T-helper 2 cell treated with Interferon-gamma antibody and Interleukin-4, amounts not matched to agents 5 μg/mL and 100 μg/mL, for 36 hours (primary cell): Measurements from ENCODE around the gene ANKRD55.
"Not testable (repeated sequence)": the region's sequence is repeated elsewhere in the genome, so short reads cannot be mapped to it uniquely, and the experiment has no call there.

Experiments
- DNase-seq: peaks from one replicate; pipeline ENCODE4 v3.0.0; 2021; ENCODE audit warnings: low spot score
- H3K27ac Mint-ChIP-seq: one replicate; pipeline ENCODE4 v1.8.0; 2021; ENCODE audit warnings: mild to moderate bottlenecking, mixed read lengths
- H3K27me3 Mint-ChIP-seq: one replicate; pipeline ENCODE4 v1.8.0; 2021; ENCODE audit warnings: low read depth, mixed read lengths
- H3K36me3 Mint-ChIP-seq: one replicate; pipeline ENCODE4 v1.8.0; 2021; ENCODE audit warnings: low read depth, mixed read lengths
- H3K4me1 Mint-ChIP-seq: one replicate; pipeline ENCODE4 v1.8.0; 2021; ENCODE audit warnings: low read depth, mixed read lengths
- H3K4me3 Mint-ChIP-seq: one replicate; pipeline ENCODE4 v1.8.0; 2022; ENCODE audit warnings: mild to moderate bottlenecking, moderate library complexity, mixed read lengths
- H3K9me3 Mint-ChIP-seq: one replicate; pipeline ENCODE4 v1.8.0; 2021; ENCODE audit warnings: mixed read lengths

ANKRD55 gene

DNA sequence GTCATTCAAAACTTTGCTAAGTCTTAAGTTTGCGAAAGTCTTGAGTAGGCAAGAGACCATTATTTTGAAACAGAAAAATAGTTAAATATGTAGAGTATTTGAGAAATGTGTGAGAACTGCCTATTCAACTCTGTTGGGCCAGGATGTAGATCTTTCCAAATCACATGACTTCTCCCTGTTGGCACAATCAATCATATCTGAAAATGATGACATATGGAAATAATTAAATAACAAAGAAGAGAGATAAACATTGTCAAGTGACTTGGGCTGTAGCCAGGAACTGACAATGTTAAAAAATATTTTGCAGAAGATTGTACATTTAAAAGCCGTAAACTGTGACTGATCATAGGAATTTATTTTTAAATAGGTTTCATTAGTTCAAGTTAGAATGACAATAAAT lies 133.8 kb downstream of the ANKRD55 start:
- Mint-ChIP-seq H3K4me3 (peak overlapping the region; percentile 14), H3K27me3 (no peaks in the 10 kb centered on the region), H3K36me3 (peaks cover 34% of the 10 kb centered on the region), H3K4me1 (peaks cover 57% of the 10 kb centered on the region), H3K9me3 (peaks cover 3% of the 10 kb centered on the region), H3K27ac (peak overlapping the region; percentile 43)
- DNase-seq: no peak

DNA sequence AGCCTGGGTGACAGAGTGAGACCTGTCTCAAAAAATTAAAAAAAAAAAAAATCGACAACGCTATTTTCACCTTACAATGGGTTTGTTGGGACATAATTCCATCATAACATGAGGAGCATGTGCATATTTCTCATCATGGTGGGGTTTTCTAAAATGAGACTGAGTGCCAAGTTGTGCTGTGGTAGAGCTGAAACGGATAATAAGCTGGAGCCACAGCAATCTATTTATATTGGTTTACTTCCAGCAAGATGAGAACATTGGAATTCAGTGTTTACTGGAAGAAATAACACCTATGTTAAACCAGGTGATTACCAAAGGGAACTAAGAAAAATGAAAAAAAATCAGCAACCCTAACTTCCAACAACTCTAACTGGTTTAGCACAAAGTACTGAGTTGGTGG lies 136.1 kb downstream of the ANKRD55 start:
- Mint-ChIP-seq H3K4me1 (peaks cover 52% of the 10 kb centered on the region), H3K36me3 (peaks cover 33% of the 10 kb centered on the region)

DNA sequence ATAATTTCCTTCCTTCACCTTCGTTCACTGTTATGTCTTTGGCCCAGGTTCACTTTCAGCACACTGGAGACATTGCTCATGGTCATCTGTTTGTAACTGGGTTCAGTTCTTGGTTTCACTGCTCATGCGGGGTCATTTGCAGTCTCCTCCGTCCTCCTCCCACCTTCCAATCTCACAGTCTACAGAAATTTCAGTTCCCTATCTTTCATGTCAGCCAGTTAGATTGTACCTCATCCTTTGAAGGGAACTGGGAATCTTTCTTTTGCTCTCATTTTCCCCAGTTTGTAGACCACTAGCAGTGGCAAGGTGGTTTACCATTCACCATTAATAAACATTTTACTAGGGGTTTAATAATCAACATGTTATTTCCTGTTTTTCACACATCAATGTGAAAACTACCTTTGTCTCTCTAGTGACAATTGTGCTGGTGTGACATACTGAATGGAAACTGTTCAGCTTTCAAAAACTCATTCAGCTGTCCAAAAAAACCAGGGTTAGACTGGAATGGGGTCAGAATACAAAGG lies 137.5 kb downstream of the ANKRD55 start:
- Mint-ChIP-seq H3K9me3 (peaks cover 3% of the 10 kb centered on the region), H3K4me3 (no peak overlapping the region), H3K36me3 (peaks cover 27% of the 10 kb centered on the region), H3K27ac (peak overlapping the region; percentile 16), H3K27me3 (no peaks in the 10 kb centered on the region), H3K4me1 (peaks cover 56% of the 10 kb centered on the region)
- DNase-seq: no peak

More for the DNA sequence above, 136.1 kb downstream of the ANKRD55 start:
- H3K27ac Mint-ChIP-seq: no peak overlapping the region
- H3K4me3 Mint-ChIP-seq: no peak overlapping the region
- H3K27me3 Mint-ChIP-seq: no peaks in the 10 kb centered on the region
- DNase-seq: no peak
- peaks cover 3% of the 10 kb centered on the region for H3K9me3 Mint-ChIP-seq

DNA sequence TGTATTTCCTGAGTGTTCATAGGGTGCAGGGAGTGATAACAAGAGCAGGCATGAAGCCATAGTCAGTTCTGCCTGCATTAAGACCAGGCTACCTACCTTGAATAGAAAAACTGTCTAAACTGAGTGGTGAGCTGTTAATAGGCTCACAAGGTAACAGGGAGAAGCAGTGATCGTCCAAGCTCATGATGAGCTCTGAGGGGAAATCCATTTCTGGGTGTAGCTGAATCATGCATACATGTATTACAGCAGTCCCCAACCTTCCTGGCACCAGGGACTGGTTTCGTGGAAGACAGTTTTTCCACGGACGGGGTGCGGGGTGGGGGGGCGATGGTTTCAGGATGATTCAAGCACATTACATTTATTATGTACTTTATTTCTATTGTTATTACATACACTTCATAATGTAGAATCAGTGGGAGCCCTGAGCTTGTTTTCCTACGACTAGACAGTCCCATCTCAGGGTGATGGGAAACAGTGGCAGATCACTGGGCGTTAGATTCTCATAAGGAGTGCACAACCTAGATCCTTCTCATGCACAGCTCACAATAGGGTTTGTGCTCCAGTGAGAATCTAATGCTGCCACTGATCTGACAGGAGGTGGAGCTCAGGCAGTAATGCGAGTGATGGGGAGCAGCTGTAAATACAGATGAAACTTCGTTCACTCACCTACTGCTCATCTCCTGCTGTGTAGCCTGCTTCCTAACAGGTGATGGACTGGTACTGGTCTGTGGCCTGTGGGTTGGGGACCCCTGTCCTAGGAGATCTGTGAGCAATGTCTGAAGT lies 138.4 kb downstream of the ANKRD55 start:
- peak; percentile 52 for DNase-seq
- Mint-ChIP-seq H3K9me3 (peaks cover 3% of the 10 kb centered on the region), H3K27me3 (no peaks in the 10 kb centered on the region), H3K4me1 (peaks cover 56% of the 10 kb centered on the region), H3K4me3 (no peak overlapping the region), H3K36me3 (peaks cover 22% of the 10 kb centered on the region), H3K27ac (no peak overlapping the region)

DNA sequence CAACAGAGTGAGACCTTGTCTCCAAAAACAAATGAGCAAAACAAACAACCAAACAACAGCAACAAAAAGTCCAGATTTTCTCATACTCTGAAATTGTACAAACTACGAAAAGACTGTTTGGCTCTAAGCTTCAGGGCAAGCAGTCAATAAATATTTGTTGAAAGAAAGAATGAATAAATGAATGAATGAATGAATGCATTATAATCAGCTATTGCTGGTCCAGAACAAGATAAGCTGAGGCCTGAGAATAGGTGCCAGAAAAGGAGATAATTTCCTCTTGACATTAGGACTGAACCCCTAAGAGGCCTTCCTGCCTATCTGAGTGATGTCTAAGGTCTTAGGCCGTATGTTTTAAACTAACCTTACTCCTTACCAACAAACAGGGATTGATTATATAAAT lies 139.2 kb downstream of the ANKRD55 start:
- H3K27me3 Mint-ChIP-seq: no peaks in the 10 kb centered on the region
- H3K9me3 Mint-ChIP-seq: peaks cover 3% of the 10 kb centered on the region
- H3K4me1 Mint-ChIP-seq: peaks cover 58% of the 10 kb centered on the region
- no peak overlapping the region for H3K4me3 Mint-ChIP-seq
- H3K27ac Mint-ChIP-seq: no peak overlapping the region
- DNase-seq: no peak
- peaks cover 18% of the 10 kb centered on the region for H3K36me3 Mint-ChIP-seq

DNA sequence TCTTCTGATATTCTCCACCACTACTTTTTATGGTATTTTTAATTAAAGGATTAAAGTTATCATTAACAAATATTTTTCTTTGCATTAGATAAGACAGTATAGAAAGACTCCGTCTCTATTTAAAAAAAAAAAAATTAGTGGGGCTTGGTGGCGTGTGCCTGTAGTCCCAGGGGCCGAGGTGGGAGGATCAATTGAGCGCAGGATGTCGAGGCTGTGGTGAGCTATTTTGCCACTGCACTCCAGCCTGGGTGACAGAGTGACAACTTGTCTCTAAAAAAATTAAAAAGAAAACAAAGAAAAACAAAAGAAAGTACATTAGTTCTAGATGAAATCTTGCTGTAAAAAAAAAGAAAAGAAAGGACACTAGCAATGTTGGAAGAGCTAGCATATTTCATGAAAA lies 141.0 kb downstream of the ANKRD55 start:
- Mint-ChIP-seq H3K4me1 (peaks cover 52% of the 10 kb centered on the region), H3K27ac (no peak overlapping the region), H3K9me3 (peaks cover 3% of the 10 kb centered on the region), H3K4me3 (no peak overlapping the region), H3K27me3 (no peaks in the 10 kb centered on the region), H3K36me3 (peaks cover 4% of the 10 kb centered on the region)
- no peak for DNase-seq

DNA sequence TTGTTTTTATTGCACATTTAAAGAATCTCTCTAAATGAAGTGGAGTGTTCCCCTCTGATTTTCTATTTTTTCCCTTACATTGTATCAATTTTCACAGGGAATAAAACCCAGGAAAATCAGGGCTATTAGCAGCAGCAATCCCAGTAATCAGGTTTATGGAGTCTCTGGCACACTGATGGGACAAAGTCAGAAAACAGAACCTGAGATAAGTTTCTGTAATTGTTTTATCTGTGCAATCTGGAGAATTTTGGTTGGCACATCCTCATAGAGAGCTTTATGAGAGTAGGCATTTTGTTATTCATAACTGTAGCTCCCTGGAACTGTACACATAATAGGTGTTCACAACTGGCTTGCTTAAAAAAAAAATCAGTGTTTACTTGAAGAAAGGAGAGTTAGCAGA lies 141.5 kb downstream of the ANKRD55 start:
- H3K9me3 Mint-ChIP-seq: peaks cover 3% of the 10 kb centered on the region

DNA sequence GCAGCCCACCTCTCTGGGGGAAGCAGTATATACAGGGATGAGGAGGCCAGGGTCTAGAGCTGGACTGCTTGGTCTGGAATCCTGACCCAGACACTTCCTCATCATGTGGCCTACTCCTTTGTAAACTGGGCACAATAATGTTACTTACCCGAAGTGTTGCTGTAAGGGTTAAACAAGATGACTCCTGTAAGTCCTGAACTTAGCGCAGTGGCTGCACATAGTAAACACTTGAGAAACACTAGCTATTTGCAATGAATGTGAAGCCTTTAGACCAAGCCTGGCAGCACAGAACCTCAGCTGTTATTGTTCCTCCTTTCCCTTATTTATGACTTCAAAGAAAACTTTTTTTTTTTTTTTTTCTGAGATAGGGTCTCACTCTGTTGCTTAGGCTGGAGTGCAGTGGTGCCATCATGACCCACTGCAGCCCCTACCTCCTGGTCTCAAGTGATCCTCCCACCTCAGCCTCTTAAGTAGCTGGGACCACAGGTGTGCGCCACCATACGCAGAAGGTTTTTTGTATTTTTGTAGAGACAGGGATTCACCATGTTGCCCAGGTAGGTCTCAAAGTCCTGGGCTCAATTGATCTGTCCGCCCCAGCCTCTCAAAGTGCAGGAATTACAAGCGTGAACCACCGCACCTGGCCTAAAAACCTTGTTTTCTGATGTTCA lies 142.2 kb downstream of the ANKRD55 start:
- Mint-ChIP-seq H3K27me3 (no peaks in the 10 kb centered on the region), H3K4me1 (peaks cover 54% of the 10 kb centered on the region), H3K9me3 (no peaks in the 10 kb centered on the region), H3K36me3 (peaks cover 4% of the 10 kb centered on the region), H3K4me3 (no peak overlapping the region), H3K27ac (no peak overlapping the region)
- no peak for DNase-seq

More for the DNA sequence above, 141.5 kb downstream of the ANKRD55 start:
- Mint-ChIP-seq H3K27me3 (no peaks in the 10 kb centered on the region), H3K4me3 (peak overlapping the region; percentile 2), H3K4me1 (peaks cover 52% of the 10 kb centered on the region), H3K27ac (peak overlapping the region; percentile 7), H3K36me3 (peaks cover 4% of the 10 kb centered on the region)
- DNase-seq: no peak

DNA sequence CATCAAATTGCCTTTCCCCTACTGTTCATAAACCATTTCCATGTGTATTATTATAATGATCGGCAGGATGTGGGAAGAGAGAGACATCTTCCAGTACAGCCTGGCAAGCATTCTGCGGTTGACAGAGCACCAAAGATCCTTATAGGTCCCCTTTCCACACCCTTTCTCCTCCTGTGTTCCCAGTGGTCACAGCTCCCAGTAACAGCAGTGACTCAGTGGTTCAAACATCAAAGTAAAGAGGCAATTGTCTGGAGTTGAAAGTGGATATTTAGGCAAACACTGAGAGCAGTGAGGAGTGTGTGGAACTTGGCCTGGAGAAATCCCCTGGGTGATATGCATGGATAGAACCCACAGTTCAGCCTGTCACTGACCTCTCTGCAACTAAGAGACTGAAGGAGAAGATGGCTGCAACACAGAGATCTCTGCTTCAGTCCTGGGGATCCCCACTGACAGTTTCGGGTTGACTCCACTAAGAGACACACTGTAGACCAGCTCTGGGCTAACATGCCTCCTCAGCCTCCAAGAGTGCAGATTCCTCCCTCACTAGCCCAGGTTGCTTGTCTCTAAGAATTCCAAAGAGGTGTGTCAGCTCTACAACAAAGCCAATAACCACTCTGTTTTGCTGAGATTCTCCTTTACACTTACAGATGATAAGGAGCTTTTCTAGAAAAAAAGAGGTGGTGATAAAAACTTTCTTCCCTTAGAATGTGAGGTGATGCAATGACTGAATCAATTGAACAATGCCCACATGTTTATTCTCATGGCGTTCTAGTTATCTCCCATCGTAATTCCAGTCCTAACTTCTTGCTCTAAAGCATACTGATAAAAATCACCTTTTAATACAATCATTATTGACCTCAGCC lies 143.9 kb downstream of the ANKRD55 start:
- Mint-ChIP-seq H3K27ac (peak overlapping the region; percentile 1), H3K27me3 (no peaks in the 10 kb centered on the region), H3K4me3 (no peak overlapping the region), H3K4me1 (peaks cover 49% of the 10 kb centered on the region), H3K36me3 (peaks cover 4% of the 10 kb centered on the region), H3K9me3 (no peaks in the 10 kb centered on the region)
- DNase-seq: peak; percentile 41

DNA sequence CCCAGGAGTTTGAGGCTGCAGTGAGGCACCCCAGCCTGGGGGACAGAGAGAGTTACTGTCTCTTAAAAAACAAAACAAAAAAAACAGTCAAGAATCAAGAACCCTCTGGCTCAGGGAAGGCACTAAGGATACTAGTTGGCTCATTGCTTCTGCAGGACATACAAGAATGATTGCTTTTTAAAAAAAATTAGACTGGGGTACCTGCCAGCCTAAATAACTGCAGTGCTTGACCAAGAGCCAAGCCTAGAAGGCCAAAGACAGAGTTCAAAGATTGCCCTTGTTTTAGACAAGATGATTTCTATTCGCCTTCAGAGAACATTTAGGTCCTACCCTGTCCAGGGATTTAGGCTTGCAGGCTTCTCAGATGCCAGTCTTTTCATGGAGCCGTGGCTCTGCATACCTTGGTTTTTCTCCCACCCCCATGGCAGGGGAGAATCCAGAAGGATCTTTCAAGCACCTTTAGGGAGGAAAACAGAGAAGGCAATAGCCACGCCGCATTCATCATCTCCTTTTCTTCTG lies 144.6 kb downstream of the ANKRD55 start:
- no peaks in the 10 kb centered on the region for H3K9me3 Mint-ChIP-seq
- no peaks in the 10 kb centered on the region for H3K27me3 Mint-ChIP-seq
- no peak for DNase-seq
- peaks cover 51% of the 10 kb centered on the region for H3K4me1 Mint-ChIP-seq
- H3K4me3 Mint-ChIP-seq: no peak overlapping the region
- peak overlapping the region; percentile 1 for H3K27ac Mint-ChIP-seq
- H3K36me3 Mint-ChIP-seq: peaks cover 6% of the 10 kb centered on the region

DNA sequence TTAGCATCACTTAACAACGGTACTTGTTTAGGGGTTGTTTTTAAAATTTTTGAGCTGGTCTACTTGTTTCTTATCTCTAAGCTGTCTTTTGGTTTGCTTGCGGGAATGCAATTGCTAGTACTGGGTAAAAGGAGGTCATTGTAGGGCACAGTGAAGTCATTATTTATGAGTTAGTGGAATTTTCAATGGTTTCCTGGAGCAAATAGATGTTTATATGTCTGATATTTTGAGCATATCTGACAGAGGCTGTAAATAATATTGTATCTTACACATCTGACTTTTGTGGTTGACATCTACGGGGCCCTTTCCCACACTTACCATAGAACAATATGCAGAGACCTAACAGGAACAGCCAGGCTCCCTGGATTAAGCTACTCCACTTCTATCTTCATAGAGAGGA lies 147.9 kb downstream of the ANKRD55 start:
- Mint-ChIP-seq H3K9me3 (no peaks in the 10 kb centered on the region), H3K4me3 (no peak overlapping the region)

DNA sequence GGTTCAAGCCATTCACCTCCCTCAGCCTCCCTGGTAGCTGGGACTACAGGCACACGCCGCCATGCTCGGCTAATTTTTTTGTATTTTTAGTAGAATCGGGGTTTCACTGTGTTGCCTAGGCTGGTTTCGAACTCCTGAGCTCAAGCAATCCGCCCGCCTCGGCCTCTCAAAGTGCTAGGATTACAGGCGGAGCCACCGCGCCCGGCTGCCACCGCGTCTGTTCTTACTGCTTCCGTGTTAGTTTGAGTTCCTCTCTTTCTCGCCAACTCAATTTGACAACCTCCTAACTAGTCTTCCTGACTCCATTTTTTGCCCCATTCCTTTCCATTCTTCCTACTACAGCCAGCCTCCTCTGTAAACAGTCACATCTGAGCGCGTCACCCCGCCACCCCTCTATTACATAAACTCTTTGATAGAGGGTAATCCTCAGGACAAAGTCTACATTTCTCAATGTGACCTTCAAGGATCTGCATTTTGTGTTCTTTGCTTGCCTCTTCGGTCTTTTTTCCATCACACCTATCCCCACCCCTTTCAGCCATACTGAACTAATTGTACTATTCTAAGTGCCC lies 149.8 kb downstream of the ANKRD55 start:
- peaks cover 5% of the 10 kb centered on the region for H3K36me3 Mint-ChIP-seq

More for the DNA sequence above, 147.9 kb downstream of the ANKRD55 start:
- Mint-ChIP-seq H3K36me3 (peaks cover 5% of the 10 kb centered on the region), H3K4me1 (peaks cover 51% of the 10 kb centered on the region), H3K27ac (no peak overlapping the region), H3K27me3 (no peaks in the 10 kb centered on the region)
- DNase-seq: no peak

DNA sequence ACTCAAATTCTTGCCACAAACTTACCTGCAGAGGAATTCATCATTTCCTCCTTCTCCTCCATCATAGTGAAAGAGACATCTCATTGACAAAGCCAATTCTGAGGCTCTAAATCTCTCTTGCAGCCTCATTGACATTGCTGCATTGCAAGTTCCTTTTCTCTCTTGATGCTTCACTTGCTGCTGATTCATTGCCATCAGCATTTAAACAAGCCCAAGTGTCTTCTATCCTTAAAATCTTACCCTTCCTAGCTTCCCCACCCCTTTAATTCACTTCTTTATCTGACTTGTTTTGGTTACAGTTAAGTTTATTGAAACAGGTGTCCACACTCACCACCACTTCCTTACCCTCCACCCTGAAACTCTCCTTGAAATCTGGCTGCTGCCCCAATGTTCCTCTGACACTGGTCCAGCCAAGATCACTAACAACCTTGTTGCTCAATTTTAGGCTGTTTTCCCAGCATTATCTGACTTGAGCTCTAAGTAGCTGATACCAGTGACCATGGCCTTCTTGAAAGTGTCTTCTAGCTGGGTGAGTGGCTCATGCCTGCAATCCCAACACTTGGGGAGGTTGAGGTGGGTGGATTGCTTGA lies 152.0 kb downstream of the ANKRD55 start:
- peak overlapping the region; percentile 74 for H3K4me3 Mint-ChIP-seq
- not testable (repeated sequence) for H3K27me3 Mint-ChIP-seq, H3K9me3 Mint-ChIP-seq, DNase-seq, H3K36me3 Mint-ChIP-seq
- peak overlapping the region; percentile 82 for H3K27ac Mint-ChIP-seq
- peaks cover 43% of the 10 kb centered on the region for H3K4me1 Mint-ChIP-seq

More for the DNA sequence above, 149.8 kb downstream of the ANKRD55 start:
- H3K4me3 Mint-ChIP-seq: peak overlapping the region; percentile 2
- H3K9me3 Mint-ChIP-seq: no peaks in the 10 kb centered on the region
- H3K27me3 Mint-ChIP-seq: peaks cover 7% of the 10 kb centered on the region
- DNase-seq: no peak
- H3K4me1 Mint-ChIP-seq: peaks cover 40% of the 10 kb centered on the region
- no peak overlapping the region for H3K27ac Mint-ChIP-seq
